Measurements from ENCODE around the gene MRPL24. TPM values are rescaled to one million over a fixed set of nuclear protein-coding genes. Genes with fewer than 3 reads are reported as not detected.
A peak's percentile ranks its signal among the peaks of the same experiment; 100 is the strongest.

The MRPL24 gene
- total and polyA plus RNA-seq, 2 of the 8 experiments (the other 6 are each of a cell fraction or from before 2014, with no cell fraction given), result 29.7 to 35.2 TPM

DNA sequence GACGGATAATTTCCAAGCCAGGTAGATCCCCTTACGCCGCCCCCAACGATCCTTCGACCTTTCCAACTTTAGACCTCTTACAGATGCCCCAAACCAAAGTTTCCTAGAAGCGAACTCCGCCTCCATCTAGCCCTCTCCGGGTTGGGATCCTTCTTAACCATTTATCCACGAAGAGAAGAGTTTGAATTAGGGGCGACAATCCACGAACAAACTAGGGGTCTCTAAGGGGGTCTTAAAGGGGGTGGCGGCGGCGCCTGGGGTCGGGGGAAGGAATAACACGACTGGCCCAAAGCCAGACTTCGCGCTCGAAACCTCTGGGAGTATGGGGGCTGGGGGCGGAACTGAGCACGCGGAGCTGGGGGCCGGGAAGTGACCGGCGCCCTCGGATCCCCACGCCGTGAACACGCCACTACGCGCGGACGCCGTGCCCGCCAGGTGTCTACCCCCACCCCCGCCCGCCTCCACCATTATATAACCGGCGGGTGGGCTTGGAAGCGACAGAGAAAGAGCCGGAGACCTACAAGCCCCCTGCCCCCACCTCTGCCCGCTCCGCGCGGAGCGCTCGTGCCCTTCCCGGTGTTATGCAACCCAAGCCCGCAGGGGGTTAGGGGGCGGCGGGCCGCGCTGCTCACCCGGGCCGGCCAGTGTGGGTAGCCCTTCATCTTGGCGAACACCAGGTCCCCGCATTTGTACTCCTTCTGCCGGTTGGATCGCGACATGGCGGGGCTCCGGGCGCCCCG, 10.0 kb upstream of the MRPL24 start:
- Histone ChIP-seq H3K9ac (replicated peaks in 1 of 4; ENCODE audit: extremely low read depth in 1 of 4, low read depth in 3 of 4, low read length in 3 of 4) (peak overlapping the region; percentile 80 to 96 (median 90)), H3K23me2 (ENCODE audit: low read depth, low read length) (peaks cover 12% of the 10 kb centered on the region), H2AK5ac (ENCODE audit: low read depth, low read length) (no peak overlapping the region), H3K56ac (replicated peaks; ENCODE audit: insufficient read length, low read depth, low read length) (peak overlapping the region; percentile 54), H4K91ac (replicated peaks; ENCODE audit: insufficient read length, low read length) (peak overlapping the region; percentile 30), H4K20me1 (replicated peaks in 1 of 2; ENCODE audit: control insufficient read depth in 1 of 2, insufficient read depth in 2 of 2, low read length in 2 of 2) (peaks cover 0 to 3% of the 10 kb centered on the region in 2 experiments), H3K4ac (replicated peaks; ENCODE audit: insufficient read length, low read depth, low read length) (peak overlapping the region; percentile 53), H2BK12ac (ENCODE audit: low read depth, low read length) (peak overlapping the region; percentile 33; the same call in 1 of the 2 replicates), H3K79me1 (ENCODE audit: low read depth, low read length) (peaks cover 16% of the 10 kb centered on the region), H3K36me3 (ENCODE audit: control insufficient read depth in 2 of 4, insufficient read depth in 4 of 4, low read length in 3 of 4) (no peaks in the 10 kb centered on the region), H3K4me3 (ENCODE audit: extremely low read depth in 1 of 4, insufficient read depth in 2 of 4, low read depth in 3 of 4, low read length in 4 of 4) (peak overlapping the region; percentile 75 to 100 (median 84)), H3K4me2 (ENCODE audit: insufficient read depth in 1 of 2, low read depth in 2 of 2, low read length in 2 of 2) (peak overlapping the region; percentile 91 to 99), H3K27me3 (replicated peaks in 1 of 4; ENCODE audit: control insufficient read depth in 3 of 4, extremely low read depth in 1 of 4, insufficient read depth in 3 of 4, low read length in 3 of 4) (no peaks in the 10 kb centered on the region), H3K9me3 (ENCODE audit: insufficient read depth in 2 of 2, low read depth in 1 of 2, low read length in 1 of 2) (no peaks in the 10 kb centered on the region), H3K23ac (ENCODE audit: insufficient read length) (no peak overlapping the region), H2BK120ac (replicated peaks; ENCODE audit: low read depth, low read length) (no peak overlapping the region), H2BK15ac (ENCODE audit: low read length) (0 out of 2 replicates have a peak overlapping the region, but pooled peaks have one; percentile 40), H4K8ac (ENCODE audit: extremely low read depth, insufficient read depth, low read length) (peak overlapping the region; percentile 93), H3K14ac (ENCODE audit: insufficient read length) (no peak overlapping the region), H4K5ac (ENCODE audit: insufficient read length, low read depth, low read length) (peak overlapping the region; percentile 57), H2BK20ac (ENCODE audit: low read length) (no peak overlapping the region), H3K79me2 (ENCODE audit: control insufficient read depth in 1 of 2, insufficient read depth in 2 of 2, low read length in 2 of 2) (peaks cover 27 to 60% of the 10 kb centered on the region in 2 experiments), H3K18ac (ENCODE audit: extremely low read depth, low read length) (peak overlapping the region; percentile 72; the same call in 1 of the 2 replicates), H2BK5ac (ENCODE audit: low read depth, low read length) (peak overlapping the region; percentile 67; the same call in 1 of the 2 replicates), H3K27ac (ENCODE audit: low read depth, low read length) (peak overlapping the region; percentile 96), H2AFZ (ENCODE audit: low read length) (no peak overlapping the region), H3K4me1 (replicated peaks in 1 of 4; ENCODE audit: control insufficient read depth in 3 of 4, insufficient read depth in 4 of 4, low read length in 3 of 4) (peaks cover 31 to 42% (median 33%) of the 10 kb centered on the region in 4 experiments)
- TF ChIP-seq RBBP5 (IDR thresholded peaks at IDR 0.05; ENCODE audit: borderline replicate concordance, low read depth, low read length) (no peak), PHF8 (conservative IDR thresholded peaks at IDR 0.05; ENCODE audit: low read depth, low read length) (peak; percentile 52), CHD1 (IDR thresholded peaks at IDR 0.05; ENCODE audit: low read depth, low read length) (no peak), POLR2AphosphoS5 (IDR thresholded peaks at IDR 0.05; ENCODE audit: low read depth, low read length) (peak; percentile 67; the same call in 1 of the 2 replicates), TAF1 (IDR thresholded peaks at IDR 0.05; ENCODE audit: low read depth, low read length) (peak; percentile 28; the same call in 1 of the 2 replicates), CBX5 (IDR thresholded peaks at IDR 0.05; ENCODE audit: low read depth, low read length) (no peak), TAF7 (optimal IDR thresholded peaks at IDR 0.05; ENCODE audit: borderline replicate concordance, low read depth, low read length) (peak; percentile 9), MAX (IDR thresholded peaks at IDR 0.05) (peak; percentile 54), POLR2A (IDR thresholded peaks at IDR 0.05; ENCODE audit: control extremely low read depth in 1 of 2, low read depth in 2 of 2, low read length in 2 of 2) (peak in 1 of 2 experiments; percentile 48; a peak in 1 of 3 replicates), SP1 (IDR thresholded peaks at IDR 0.05; ENCODE audit: low read depth, low read length) (0 out of 2 replicates have a peak, but pooled peaks have one; percentile 7), CTBP2 (IDR thresholded peaks at IDR 0.05; ENCODE audit: borderline replicate concordance, insufficient read depth, insufficient read length, low read length) (peak; percentile 32), CEBPB (IDR thresholded peaks at IDR 0.05; ENCODE audit: low read depth, low read length) (peak; percentile 94)
- DNase-seq (ENCODE audit: low read depth in 1 of 2, low spot score in 2 of 2) (peak in 1 of 2 experiments; percentile 72), FAIRE-seq (no peak)
- CTCF ChIA-PET (ENCODE audit: partially characterized antibody), result interaction anchor here (0.8 to 3.2 kb wide), 6 partner anchors 20 to 109 kb away, joined by 3 to 26 read pairs (median 3); partner anchors contain the start of gene NTRK1
- WGBS, 2 experiments (ENCODE audit: extremely low coverage in 1 of 2, insufficient coverage in 1 of 2, insufficient read length in 1 of 2, insufficient replicate concordance in 2 of 2, low coverage in 1 of 2, low lambda C conversion rate in 2 of 2, missing lambda C conversion rate in 1 of 2), result 1% methylated on average over 29 of the region's 64 CpGs; no CpG with 5 or more reads in 1 of the 2 experiments
- POLR2A ChIA-PET (ENCODE audit: partially characterized antibody), result interaction anchor here (0.9 to 8.8 kb wide), 18 partner anchors 9 to 90 kb away, joined by 3 to 121 read pairs (median 6); partner anchors contain the start of genes ISG20L2, METTL25B, MRPL24 and NES

All from H1 (cell line).